Measurements from ENCODE around the gene OARD1.

Gene OARD1

GRCh38 chr6:41066867-41067304, 5.3 kb downstream of the OARD1 start:
- CTCF ChIA-PET: no interaction called here
- peak; percentile 47 for DNase-seq (ENCODE audit: extremely low spot score)
- POLR2A ChIA-PET: no interaction called here
- TF ChIP-seq FOXM1 (IDR thresholded peaks at IDR 0.05; ENCODE audit: borderline replicate concordance) (no peak), HDGF (IDR thresholded peaks at IDR 0.05; ENCODE audit: borderline replicate concordance) (no peak), L3MBTL2 (conservative IDR thresholded peaks at IDR 0.05) (no peak), SUZ12 (IDR thresholded peaks at IDR 0.05) (no peak), FOXA1 (IDR thresholded peaks at IDR 0.05) (no peak), LEF1 (IDR thresholded peaks at IDR 0.05; ENCODE audit: borderline replicate concordance) (no peak), ZNF384 (IDR thresholded peaks at IDR 0.05) (no peak), BHLHE40 (IDR thresholded peaks at IDR 0.05; ENCODE audit: borderline replicate concordance) (no peak), ELF4 (IDR thresholded peaks at IDR 0.05) (no peak), NFRKB (IDR thresholded peaks at IDR 0.05) (no peak), SP1 (IDR thresholded peaks at IDR 0.05) (no peak), ARNT (IDR thresholded peaks at IDR 0.05) (no peak), TARDBP (IDR thresholded peaks at IDR 0.05) (no peak), CTBP1 (IDR thresholded peaks at IDR 0.05; ENCODE audit: borderline replicate concordance) (no peak), PKNOX1 (IDR thresholded peaks at IDR 0.05) (no peak), FOXK2 (IDR thresholded peaks at IDR 0.05) (no peak)

- CTCF ChIA-PET: interaction anchor here (0.6 to 0.7 kb wide), 2 partner anchors 36 to 239 kb away, joined by 3 to 9 read pairs; no protein-coding TSS in a partner anchor
- POLR2A ChIA-PET: no interaction called here
- TF ChIP-seq FOXK2 (IDR thresholded peaks at IDR 0.05) (no peak), FOXA1 (IDR thresholded peaks at IDR 0.05) (no peak), HDGF (IDR thresholded peaks at IDR 0.05; ENCODE audit: borderline replicate concordance) (no peak), L3MBTL2 (conservative IDR thresholded peaks at IDR 0.05) (no peak), ZNF384 (IDR thresholded peaks at IDR 0.05) (no peak), SP1 (IDR thresholded peaks at IDR 0.05) (no peak), BHLHE40 (IDR thresholded peaks at IDR 0.05; ENCODE audit: borderline replicate concordance) (no peak), ARNT (IDR thresholded peaks at IDR 0.05) (no peak), CTBP1 (IDR thresholded peaks at IDR 0.05; ENCODE audit: borderline replicate concordance) (no peak), ELF4 (IDR thresholded peaks at IDR 0.05) (no peak), LEF1 (IDR thresholded peaks at IDR 0.05; ENCODE audit: borderline replicate concordance) (no peak), FOXM1 (IDR thresholded peaks at IDR 0.05; ENCODE audit: borderline replicate concordance) (no peak), NFRKB (IDR thresholded peaks at IDR 0.05) (no peak)
Observed at GRCh38 chr6:41065550-41066026, 6.6 kb downstream of the OARD1 start.

DNA sequence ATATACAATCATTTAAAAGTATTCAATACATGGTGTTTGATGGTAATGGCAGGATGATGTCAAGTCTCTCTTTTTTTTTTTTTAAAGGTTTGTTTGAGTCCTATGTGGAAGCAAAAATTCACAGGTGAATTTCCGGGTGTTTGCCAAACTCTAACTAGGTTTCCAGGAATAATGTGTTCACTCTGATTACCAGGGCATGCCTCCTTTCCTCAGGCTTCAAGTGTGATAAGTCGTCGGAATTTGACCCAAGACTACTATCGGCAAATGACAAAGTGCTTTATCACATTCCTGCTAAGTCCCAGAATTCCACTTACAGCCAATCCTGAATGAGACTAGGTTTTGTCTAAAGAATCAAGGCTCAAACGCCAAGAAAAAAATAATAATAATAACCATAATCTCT, 7.3 kb downstream of the OARD1 start:
- CTCF ChIA-PET: no interaction called here
- POLR2A ChIA-PET: no interaction called here
- DNase-seq (ENCODE audit: extremely low spot score): no peak
- TF ChIP-seq FOXA1 (IDR thresholded peaks at IDR 0.05): no peak
- TF ChIP-seq NFRKB (IDR thresholded peaks at IDR 0.05): no peak
- no peak for TF ChIP-seq CTBP1 (IDR thresholded peaks at IDR 0.05; ENCODE audit: borderline replicate concordance)
- no peak for TF ChIP-seq SUZ12 (IDR thresholded peaks at IDR 0.05)
- no peak for TF ChIP-seq TARDBP (IDR thresholded peaks at IDR 0.05)
- no peak for TF ChIP-seq SP1 (IDR thresholded peaks at IDR 0.05)
- no peak for TF ChIP-seq ELF4 (IDR thresholded peaks at IDR 0.05)
- no peak for TF ChIP-seq HDGF (IDR thresholded peaks at IDR 0.05; ENCODE audit: borderline replicate concordance)
- TF ChIP-seq ZNF384 (IDR thresholded peaks at IDR 0.05): no peak
- TF ChIP-seq PKNOX1 (IDR thresholded peaks at IDR 0.05): no peak
- TF ChIP-seq ARNT (IDR thresholded peaks at IDR 0.05): no peak
- TF ChIP-seq FOXM1 (IDR thresholded peaks at IDR 0.05; ENCODE audit: borderline replicate concordance): no peak
- TF ChIP-seq LEF1 (IDR thresholded peaks at IDR 0.05; ENCODE audit: borderline replicate concordance): no peak
- no peak for TF ChIP-seq L3MBTL2 (conservative IDR thresholded peaks at IDR 0.05)
- TF ChIP-seq BHLHE40 (IDR thresholded peaks at IDR 0.05; ENCODE audit: borderline replicate concordance): no peak
- TF ChIP-seq FOXK2 (IDR thresholded peaks at IDR 0.05): no peak

More at GRCh38 chr6:41065550-41066026, 6.6 kb downstream of the OARD1 start:
- no peak for DNase-seq (ENCODE audit: extremely low spot score)

GRCh38 chr6:41063884-41064285, 8.3 kb downstream of the OARD1 start:
- TF ChIP-seq ARNT (IDR thresholded peaks at IDR 0.05): no peak
- no peak for TF ChIP-seq ZNF384 (IDR thresholded peaks at IDR 0.05)
- TF ChIP-seq NFRKB (IDR thresholded peaks at IDR 0.05): no peak
- TF ChIP-seq TARDBP (IDR thresholded peaks at IDR 0.05): no peak
- no peak for TF ChIP-seq CTBP1 (IDR thresholded peaks at IDR 0.05; ENCODE audit: borderline replicate concordance)
- no peak for TF ChIP-seq FOXA1 (IDR thresholded peaks at IDR 0.05)
- TF ChIP-seq FOXM1 (IDR thresholded peaks at IDR 0.05; ENCODE audit: borderline replicate concordance): no peak
- no peak for TF ChIP-seq BHLHE40 (IDR thresholded peaks at IDR 0.05; ENCODE audit: borderline replicate concordance)
- TF ChIP-seq PKNOX1 (IDR thresholded peaks at IDR 0.05): no peak
- no peak for TF ChIP-seq SP1 (IDR thresholded peaks at IDR 0.05)
- TF ChIP-seq ELF4 (IDR thresholded peaks at IDR 0.05): no peak
- TF ChIP-seq LEF1 (IDR thresholded peaks at IDR 0.05; ENCODE audit: borderline replicate concordance): no peak
- no peak for TF ChIP-seq L3MBTL2 (conservative IDR thresholded peaks at IDR 0.05)
- TF ChIP-seq HDGF (IDR thresholded peaks at IDR 0.05; ENCODE audit: borderline replicate concordance): no peak
- TF ChIP-seq SUZ12 (IDR thresholded peaks at IDR 0.05): no peak
- no peak for TF ChIP-seq FOXK2 (IDR thresholded peaks at IDR 0.05)
- DNase-seq (ENCODE audit: extremely low spot score): no peak
- ChIA-PET CTCF (no interaction called here), POLR2A (interaction anchor here (1.6 kb wide), 1 partner anchor 9 kb away, joined by 5 read pairs; the partner anchor contains the start of genes NFYA and OARD1)

DNA sequence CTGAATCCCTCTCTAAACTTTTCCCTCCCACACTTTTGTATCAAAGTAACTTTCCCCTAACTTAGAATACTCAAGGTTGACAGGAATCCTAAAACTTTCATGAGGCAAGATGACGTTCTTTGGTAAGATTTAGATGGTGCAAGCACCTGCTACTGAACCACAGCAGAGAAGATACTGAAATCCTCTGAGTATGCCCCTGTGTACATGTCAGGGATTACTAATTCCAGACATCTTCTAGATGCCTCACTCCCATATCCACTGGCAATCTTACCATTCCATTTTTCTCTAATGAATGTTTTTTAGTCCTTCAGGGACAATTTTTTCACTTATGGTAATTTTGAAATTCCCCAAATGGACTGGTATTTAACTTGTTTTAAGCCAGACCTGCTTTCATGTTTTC, 10.1 kb downstream of the OARD1 start:
- CTCF ChIA-PET: no interaction called here
- POLR2A ChIA-PET: no interaction called here
- no peak for DNase-seq (ENCODE audit: extremely low spot score)
- TF ChIP-seq L3MBTL2 (conservative IDR thresholded peaks at IDR 0.05): no peak
- no peak for TF ChIP-seq ELF4 (IDR thresholded peaks at IDR 0.05)
- TF ChIP-seq ZNF384 (IDR thresholded peaks at IDR 0.05): no peak
- no peak for TF ChIP-seq HDGF (IDR thresholded peaks at IDR 0.05; ENCODE audit: borderline replicate concordance)
- TF ChIP-seq CTBP1 (IDR thresholded peaks at IDR 0.05; ENCODE audit: borderline replicate concordance): no peak
- TF ChIP-seq FOXK2 (IDR thresholded peaks at IDR 0.05): no peak
- no peak for TF ChIP-seq FOXA1 (IDR thresholded peaks at IDR 0.05)
- TF ChIP-seq SP1 (IDR thresholded peaks at IDR 0.05): no peak
- TF ChIP-seq LEF1 (IDR thresholded peaks at IDR 0.05; ENCODE audit: borderline replicate concordance): no peak
- no peak for TF ChIP-seq PKNOX1 (IDR thresholded peaks at IDR 0.05)
- TF ChIP-seq NFRKB (IDR thresholded peaks at IDR 0.05): no peak
- no peak for TF ChIP-seq FOXM1 (IDR thresholded peaks at IDR 0.05; ENCODE audit: borderline replicate concordance)
- no peak for TF ChIP-seq ARNT (IDR thresholded peaks at IDR 0.05)
- no peak for TF ChIP-seq SUZ12 (IDR thresholded peaks at IDR 0.05)
- no peak for TF ChIP-seq TARDBP (IDR thresholded peaks at IDR 0.05)
